Gastrocnemius medialis (tissue), 4 donors: Measurements from ENCODE around the gene PCDHGB7.
A peak's percentile ranks its signal among the peaks of the same experiment; 100 is the strongest.

Experiments used
- POLR2A ChIP-seq, 2 donors: fragments of 450-650 bp; IDR thresholded peaks; one replicate each; pipeline ENCODE4 v1.6.1; 2017; ENCODE audit warnings: antibody characterized with exemption in 2 of 2, mild to moderate bottlenecking in 2 of 2, moderate library complexity in 2 of 2
- TF ChIP-seq, protein P1 (sequence below), 5 experiments: fragments of 450-650 bp in 3 of 5; fragments of 200-600 bp in 2 of 5; sonication (generic) in 2 of 5; IDR thresholded peaks in 4 of 5; conservative IDR thresholded peaks in 1 of 5; 1 replicate in 4 of 5; 2 replicates in 1 of 5; pipeline ENCODE4 v1.5.1; 2016 to 2019; ENCODE audit warnings: antibody characterized with exemption in 5 of 5, mild to moderate bottlenecking in 3 of 5, moderate library complexity in 3 of 5

DNA sequence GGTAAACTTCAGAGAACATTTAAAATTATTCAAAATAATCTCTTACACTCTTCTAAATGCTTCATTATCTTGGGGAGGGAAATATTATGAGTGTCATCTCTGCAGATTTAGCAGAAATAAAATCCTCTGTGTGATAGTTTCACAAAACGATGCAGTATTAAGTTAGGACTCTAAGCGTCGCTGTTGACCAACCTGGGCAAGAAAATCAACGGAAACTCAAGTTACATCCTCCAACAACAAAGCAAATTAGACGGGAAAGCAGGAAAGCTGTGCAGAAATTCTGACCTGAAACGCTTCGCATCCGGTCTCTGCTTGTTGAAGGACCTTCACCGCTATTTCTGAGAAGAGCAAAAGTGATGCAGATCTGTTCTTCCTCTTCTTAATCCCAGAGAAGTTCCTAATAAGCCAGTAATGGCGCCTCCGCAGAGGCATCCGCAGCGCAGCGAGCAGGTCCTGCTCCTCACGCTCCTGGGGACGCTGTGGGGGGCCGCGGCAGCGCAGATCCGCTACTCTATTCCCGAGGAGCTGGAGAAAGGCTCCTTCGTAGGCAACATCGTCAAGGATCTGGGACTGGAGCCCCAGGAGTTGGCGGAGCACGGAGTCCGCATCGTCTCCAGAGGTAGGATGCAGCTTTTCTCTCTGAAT, 43.7 kb upstream of the PCDHGB7 start, which contains the start of gene PCDHGA6:
- TF ChIP-seq POLR2A (IDR thresholded peaks at IDR 0.05), result no peak
- TF ChIP-seq, protein P1, sequence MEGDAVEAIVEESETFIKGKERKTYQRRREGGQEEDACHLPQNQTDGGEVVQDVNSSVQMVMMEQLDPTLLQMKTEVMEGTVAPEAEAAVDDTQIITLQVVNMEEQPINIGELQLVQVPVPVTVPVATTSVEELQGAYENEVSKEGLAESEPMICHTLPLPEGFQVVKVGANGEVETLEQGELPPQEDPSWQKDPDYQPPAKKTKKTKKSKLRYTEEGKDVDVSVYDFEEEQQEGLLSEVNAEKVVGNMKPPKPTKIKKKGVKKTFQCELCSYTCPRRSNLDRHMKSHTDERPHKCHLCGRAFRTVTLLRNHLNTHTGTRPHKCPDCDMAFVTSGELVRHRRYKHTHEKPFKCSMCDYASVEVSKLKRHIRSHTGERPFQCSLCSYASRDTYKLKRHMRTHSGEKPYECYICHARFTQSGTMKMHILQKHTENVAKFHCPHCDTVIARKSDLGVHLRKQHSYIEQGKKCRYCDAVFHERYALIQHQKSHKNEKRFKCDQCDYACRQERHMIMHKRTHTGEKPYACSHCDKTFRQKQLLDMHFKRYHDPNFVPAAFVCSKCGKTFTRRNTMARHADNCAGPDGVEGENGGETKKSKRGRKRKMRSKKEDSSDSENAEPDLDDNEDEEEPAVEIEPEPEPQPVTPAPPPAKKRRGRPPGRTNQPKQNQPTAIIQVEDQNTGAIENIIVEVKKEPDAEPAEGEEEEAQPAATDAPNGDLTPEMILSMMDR (IDR thresholded peaks at IDR 0.05 in 4 of 5, conservative IDR thresholded peaks at IDR 0.05 in 1 of 5), result peak in 3 of 5 experiments; percentile 41 to 55 (median 45)
